HepG2 (cell line): Measurements from ENCODE around the gene NUBPL. TPM values are rescaled to one million over a fixed set of nuclear protein-coding genes. Genes with fewer than 3 reads are reported as not detected.

ENCODE experiments used
- ATAC-seq: fragments of 200-7000 bp; cut with Tn5 transposase; 3 replicates; pipeline ENCODE4 v1.9.1; 2020; ENCODE audit warnings: mild to moderate bottlenecking, moderate library complexity
- BruUV-seq: library from RNA; stranded (reverse); fragments of 400-500 nt; replicated peaks from 2 replicates; lab custom pipeline; 2021; lab: Mats Ljungman, UMichigan
- CTCF ChIA-PET: fragments of 300-600 bp; formaldehyde crosslinking; extraction: SDS; loops from one replicate; lab custom pipeline; 2021; ENCODE audit warnings: low total read pairs, inconsistent platforms, low intra/inter-chr PET ratio; lab: Yijun Ruan, JAX
- POLR2A ChIA-PET: fragments of 350-600 bp; sonication (Branson Sonifier 250); formaldehyde crosslinking; loops from one replicate; lab custom pipeline; 2020; ENCODE audit warnings: antibody characterized with exemption, inconsistent platforms; lab: Yijun Ruan, JAX
- DNase-seq: peaks from one replicate; pipeline ENCODE4 v3.0.0-alpha.2; 2015; ENCODE audit warnings: low spot score
- FAIRE-seq: peaks from 3 replicates; lab custom pipeline; 2011; peaks lifted over from hg19 to GRCh38; lab: Jason Lieb, UNC
- H2AFZ ChIP-seq: one replicate; pipeline ENCODE4 v1.6.1; 2011; ENCODE audit warnings: low read length, inconsistent platforms
- H3K27ac ChIP-seq: fragments of 300-600 bp; 3 replicates; pipeline ENCODE4 v1.8.0; 2011; ENCODE audit warnings: mixed run types, mild to moderate bottlenecking, mixed read lengths, low read length, inconsistent platforms; ENCODE audit not compliant: insufficient read depth; ENCODE audit errors: extremely low read length
- H3K27me3 ChIP-seq, 2 experiments: fragments of 200-600 bp in 1 of 2; 2 replicates in 1 of 2; 3 replicates in 1 of 2; pipeline versions ENCODE4 v1.6.0 to v1.8.0; 2011; ENCODE audit warnings: low read length in 2 of 2, mild to moderate bottlenecking in 2 of 2, moderate library complexity in 2 of 2, inconsistent platforms in 1 of 2; ENCODE audit not compliant: insufficient read depth in 2 of 2, control insufficient read depth in 1 of 2
- H3K36me3 ChIP-seq, 2 experiments: fragments of 200-600 bp in 1 of 2; replicated peaks in 1 of 2; 2 replicates in 1 of 2; 3 replicates in 1 of 2; pipeline versions ENCODE4 v1.5.1 to v1.8.0; 2011; ENCODE audit warnings: low read length in 2 of 2, inconsistent platforms in 1 of 2; ENCODE audit not compliant: insufficient read depth in 2 of 2, control insufficient read depth in 1 of 2
- H3K4me1 ChIP-seq: 2 replicates; pipeline ENCODE4 v1.5.1; 2012; ENCODE audit warnings: low read length, inconsistent platforms; ENCODE audit not compliant: insufficient read depth
- H3K4me2 ChIP-seq: 2 replicates; pipeline ENCODE4 v1.6.0; 2011; ENCODE audit warnings: low read depth, low read length, inconsistent platforms
- H3K4me3 ChIP-seq, 3 experiments: fragments of 200-600 bp in 1 of 3; sonication (generic), shearing (Covaris generic) in 1 of 3; replicated peaks in 1 of 3; 2 replicates each; pipeline ENCODE4 v1.5.1; 2011 to 2016; ENCODE audit warnings: low read length in 3 of 3, inconsistent platforms in 2 of 3, low read depth in 2 of 3, mild to moderate bottlenecking in 2 of 3, control low read depth in 1 of 3, mixed read lengths in 1 of 3; ENCODE audit not compliant: insufficient read depth in 1 of 3
- H3K79me2 ChIP-seq: one replicate; pipeline ENCODE4 v1.6.1; 2011; ENCODE audit warnings: low read length, inconsistent platforms; ENCODE audit not compliant: insufficient read depth
- H3K9ac ChIP-seq: 2 replicates; pipeline ENCODE4 v1.6.0; 2011; ENCODE audit warnings: mild to moderate bottlenecking, low read depth, low read length, inconsistent platforms; ENCODE audit not compliant: insufficient read depth
- H3K9me3 ChIP-seq: 2 replicates; pipeline ENCODE4 v1.5.1; 2012; ENCODE audit warnings: mild to moderate bottlenecking, low read length
- H4K20me1 ChIP-seq: 2 replicates; pipeline ENCODE4 v1.6.0; 2011; ENCODE audit warnings: inconsistent platforms, mild to moderate bottlenecking, low read length, moderate library complexity; ENCODE audit not compliant: insufficient read depth
- MTA3 ChIP-seq: sonication (generic); formaldehyde crosslinking; IDR thresholded peaks from 2 replicates; pipeline ENCODE4 v1.4.0; 2020; ENCODE audit warnings: missing genetic modification reagents
- NCOA1 ChIP-seq: sonication (generic); formaldehyde crosslinking; IDR thresholded peaks from 2 replicates; pipeline ENCODE4 v1.9.0; 2021; ENCODE audit warnings: missing genetic modification reagents
- PRDM10 ChIP-seq: sonication (generic); formaldehyde crosslinking; IDR thresholded peaks from 2 replicates; pipeline ENCODE4 v1.4.0; 2020; ENCODE audit warnings: low read depth, missing genetic modification reagents
- SCMH1 ChIP-seq: sonication (generic); formaldehyde crosslinking; IDR thresholded peaks from 2 replicates; pipeline ENCODE4 v1.9.0; 2021; ENCODE audit warnings: missing genetic modification reagents, mild to moderate bottlenecking, borderline replicate concordance
- SMARCE1 ChIP-seq: fragments of 450-650 bp; IDR thresholded peaks from 2 replicates; pipeline ENCODE4 v1.6.1; 2017; ENCODE audit warnings: borderline replicate concordance
- STAG1 ChIP-seq: sonication (generic); formaldehyde crosslinking; IDR thresholded peaks from 2 replicates; pipeline ENCODE4 v1.4.0; 2020; ENCODE audit warnings: missing genetic modification reagents
- ZNF607 ChIP-seq: sonication (generic); formaldehyde crosslinking; IDR thresholded peaks from 2 replicates; pipeline ENCODE4 v1.5.1; 2020; ENCODE audit warnings: missing genetic modification reagents, mild to moderate bottlenecking, borderline replicate concordance
- WGBS: methylation state at CpG from one replicate; pipeline ENCODE4 v1.1.6; 2017; ENCODE audit warnings: low lambda C conversion rate; 5-methylcytosine and 5-hydroxymethylcytosine counted together
- in situ Hi-C: cut with HindIII; loops from 2 replicates; pipeline ENCODE4 v1.10.0; 2017; ENCODE audit warnings: low pct_unique_long_range_greater_than_20kb; ENCODE audit not compliant: extremely low pct_ligation_motif_present
- intact Hi-C: fragments of 100-400 bp; cut with micrococcal nuclease; formaldehyde crosslinking; loops from one replicate; pipeline ENCODE4 v1.10.0; 2022; ENCODE audit not compliant: unreplicated experiment
- polyA plus RNA-seq, 8 experiments: library from polyadenylated mRNA; depleted of rRNA in 3 of 8; stranded (reverse) in 7 of 8; unstranded in 1 of 8; fragments of >200 nt; fragmentation: Illumina TruSeq in 4 of 8; extraction: Trizol in 4 of 8; gene quantifications; 2 replicates each; pipeline versions ENCODE4 v1.2.1 to v1.2.3, GENCODE V29; 2011 to 2016; ENCODE audit warnings: low read depth in 4 of 8, missing spikeins in 1 of 8, mixed read lengths in 1 of 8; ENCODE audit not compliant: insufficient read depth in 1 of 8
- total RNA-seq, 5 experiments: library from RNA; depleted of rRNA; stranded (reverse); fragments of >200 nt; fragmentation: Illumina TruSeq; extraction: Trizol; gene quantifications; 2 replicates each; pipeline ENCODE4 v1.2.3, GENCODE V29; 2016; ENCODE audit warnings: low read depth in 1 of 5
- TF ChIP-seq, protein P1 (sequence below): sonication (generic); formaldehyde crosslinking; IDR thresholded peaks from 2 replicates; pipeline ENCODE4 v1.5.0; 2020; ENCODE audit warnings: mild to moderate bottlenecking, missing genetic modification reagents, moderate library complexity
- TF ChIP-seq, protein P2 (sequence below): sonication (generic); formaldehyde crosslinking; IDR thresholded peaks from 2 replicates; pipeline ENCODE4 v1.8.1; 2023; ENCODE audit warnings: missing genetic modification reagents, mild to moderate bottlenecking, borderline replicate concordance

NUBPL gene
- total and polyA plus RNA-seq, 2 of the 13 experiments (the other 11 are each of a cell fraction or from before 2014, with no cell fraction given) = 21.3 to 44.1 TPM

DNA sequence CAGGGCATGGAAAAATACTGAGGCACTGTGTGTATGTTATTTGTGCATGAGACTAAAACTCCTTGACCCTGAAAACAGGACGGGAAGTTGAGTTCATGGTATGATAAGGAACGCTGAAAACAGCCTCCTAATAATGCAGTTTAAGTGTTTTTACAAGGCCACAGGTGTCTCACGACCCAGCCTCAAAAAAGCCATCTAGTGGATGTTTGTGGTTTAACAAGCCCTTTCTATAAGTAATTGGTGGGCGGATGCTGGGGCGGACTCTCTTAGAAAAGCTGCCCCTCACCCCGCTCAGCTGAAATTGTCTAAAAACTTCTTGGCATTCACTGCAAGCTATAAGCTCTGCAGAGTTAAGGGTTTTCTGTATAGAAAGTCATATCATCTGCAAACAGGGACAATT is 184.5 kb downstream of the NUBPL start:
- no peak for ATAC-seq
- POLR2A ChIA-PET = no interaction called here
- Histone ChIP-seq H3K4me2 (no peak overlapping the region), H3K9ac (no peak overlapping the region), H3K36me3 (no peaks in the 10 kb centered on the region), H3K27ac (no peak overlapping the region), H3K79me2 (no peaks in the 10 kb centered on the region), H3K4me3 (no peak overlapping the region), H3K4me1 (peaks cover 17% of the 10 kb centered on the region), H4K20me1 (no peaks in the 10 kb centered on the region), H2AFZ (no peak overlapping the region), H3K9me3 (peaks cover 31% of the 10 kb centered on the region), H3K27me3 (no peaks in the 10 kb centered on the region)
- 69% methylated on average over 6 of the region's 6 CpGs for WGBS
- no peak for FAIRE-seq
- TF ChIP-seq NCOA1 (CRISPR knock-in tag) (0 out of 2 replicates have a peak, but pooled peaks have one; percentile 36), MTA3 (CRISPR knock-in tag) (no peak), SCMH1 (CRISPR knock-in tag) (no peak), STAG1 (CRISPR knock-in tag) (peak; percentile 40; the same call in 1 of the 2 replicates), PRDM10 (CRISPR knock-in tag) (no peak), SMARCE1 (no peak), ZNF607 (CRISPR knock-in tag) (peak; percentile 36; the same call in 1 of the 2 replicates)
- TF ChIP-seq, protein P1, sequence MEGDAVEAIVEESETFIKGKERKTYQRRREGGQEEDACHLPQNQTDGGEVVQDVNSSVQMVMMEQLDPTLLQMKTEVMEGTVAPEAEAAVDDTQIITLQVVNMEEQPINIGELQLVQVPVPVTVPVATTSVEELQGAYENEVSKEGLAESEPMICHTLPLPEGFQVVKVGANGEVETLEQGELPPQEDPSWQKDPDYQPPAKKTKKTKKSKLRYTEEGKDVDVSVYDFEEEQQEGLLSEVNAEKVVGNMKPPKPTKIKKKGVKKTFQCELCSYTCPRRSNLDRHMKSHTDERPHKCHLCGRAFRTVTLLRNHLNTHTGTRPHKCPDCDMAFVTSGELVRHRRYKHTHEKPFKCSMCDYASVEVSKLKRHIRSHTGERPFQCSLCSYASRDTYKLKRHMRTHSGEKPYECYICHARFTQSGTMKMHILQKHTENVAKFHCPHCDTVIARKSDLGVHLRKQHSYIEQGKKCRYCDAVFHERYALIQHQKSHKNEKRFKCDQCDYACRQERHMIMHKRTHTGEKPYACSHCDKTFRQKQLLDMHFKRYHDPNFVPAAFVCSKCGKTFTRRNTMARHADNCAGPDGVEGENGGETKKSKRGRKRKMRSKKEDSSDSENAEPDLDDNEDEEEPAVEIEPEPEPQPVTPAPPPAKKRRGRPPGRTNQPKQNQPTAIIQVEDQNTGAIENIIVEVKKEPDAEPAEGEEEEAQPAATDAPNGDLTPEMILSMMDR (CRISPR knock-in tag) = peak; percentile 22; the same call in 1 of the 2 replicates
- TF ChIP-seq, protein P2, sequence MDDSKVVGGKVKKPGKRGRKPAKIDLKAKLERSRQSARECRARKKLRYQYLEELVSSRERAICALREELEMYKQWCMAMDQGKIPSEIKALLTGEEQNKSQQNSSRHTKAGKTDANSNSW (CRISPR knock-in tag) = no peak
- CTCF ChIA-PET = no interaction called here
- BruUV-seq = no TSS peak
- in situ Hi-C loops (no loop called here), intact Hi-C loops (loop anchor here (1.0 to 5.0 kb wide), 2 partner anchors 203 to 235 kb away; no protein-coding TSS in a partner anchor)
- peak; percentile 42 for DNase-seq
